Heart left ventricle (tissue), 13 donors: ENCODE results near the gene PCLO.

Source experiments
- POLR2A ChIP-seq, 2 donors: fragments of 450-650 bp; IDR thresholded peaks; one replicate each; pipeline ENCODE4 v1.6.1; 2017; ENCODE audit warnings: antibody characterized with exemption in 2 of 2, mild to moderate bottlenecking in 2 of 2, moderate library complexity in 2 of 2
- TF ChIP-seq, protein P1 (sequence below), 12 donors: fragments of 200-600 bp; sonication (generic) in 4 of 12; IDR thresholded peaks; one replicate each; pipeline versions ENCODE4 v1.5.0 to v1.8.0; 2018 to 2022; ENCODE audit warnings: antibody characterized with exemption in 12 of 12, mild to moderate bottlenecking in 5 of 12
- donor health status: ischemic (EF 13 %, LVEDD 7.1; RV severe dilation, severe dysfunction).
- donor health status: DM: no; HTN: yes; CAD: no.
- donor health status: DM: no; HTN: no; CAD: no.
- donor health status: ischemic (EF 25% LVEDD 6.9; RV normal size, moderate dysfunction).
- donor health status: ischemic (EF 25% LVEDD 5.7; RV mildly dilated, moderate dysfunction).
- donor health status: ischemic (EF 35%, LVEDD 5.7; RV mildly dilated, moderate dysfunction).
- donor health status: nonischemic (EF 11% LVEDD 7.7; RV severe dilation, severe dysfunction).
- donor health status: DM: yes; HTN: yes; CAD: no.
- donor health status: PGD.
- donor health status: ischemic (EF 29% LVEDD 5.4; RV normal size, mild dysfunction).
- donor health status: nonischemic (EF 23%, LVEDD 6.1; RV moderate dilation, normal function).

DNA sequence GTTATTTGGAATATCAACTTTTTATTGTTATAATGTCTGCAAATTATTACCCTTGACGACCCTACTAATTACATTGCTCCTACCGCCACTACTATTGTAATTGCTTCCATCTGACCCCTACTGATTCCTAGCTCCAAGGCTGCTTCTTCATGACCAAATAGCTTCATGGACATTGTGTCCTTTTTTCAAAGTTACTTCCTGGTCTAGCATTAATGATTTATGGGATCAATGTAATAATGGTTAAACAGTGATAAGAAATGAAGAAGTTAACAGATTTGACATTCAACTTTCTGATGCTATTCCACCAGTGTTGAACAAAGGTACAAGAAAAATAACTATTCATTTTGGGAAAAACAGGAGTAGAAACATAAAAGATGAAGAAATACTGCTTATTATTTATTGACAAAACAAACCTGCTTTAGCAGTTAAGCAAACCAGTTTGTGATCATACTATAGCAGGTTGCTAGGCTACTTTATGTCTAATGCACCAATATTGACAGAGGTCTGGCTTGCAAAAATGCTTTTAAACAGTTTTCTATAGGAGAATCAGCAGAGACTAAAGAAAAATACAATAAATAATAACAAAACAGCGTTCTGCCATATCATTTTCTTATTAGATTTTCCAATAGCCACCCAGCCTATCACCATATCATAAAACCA lies 125.8 kb downstream of the PCLO start:
- TF ChIP-seq, protein P1, sequence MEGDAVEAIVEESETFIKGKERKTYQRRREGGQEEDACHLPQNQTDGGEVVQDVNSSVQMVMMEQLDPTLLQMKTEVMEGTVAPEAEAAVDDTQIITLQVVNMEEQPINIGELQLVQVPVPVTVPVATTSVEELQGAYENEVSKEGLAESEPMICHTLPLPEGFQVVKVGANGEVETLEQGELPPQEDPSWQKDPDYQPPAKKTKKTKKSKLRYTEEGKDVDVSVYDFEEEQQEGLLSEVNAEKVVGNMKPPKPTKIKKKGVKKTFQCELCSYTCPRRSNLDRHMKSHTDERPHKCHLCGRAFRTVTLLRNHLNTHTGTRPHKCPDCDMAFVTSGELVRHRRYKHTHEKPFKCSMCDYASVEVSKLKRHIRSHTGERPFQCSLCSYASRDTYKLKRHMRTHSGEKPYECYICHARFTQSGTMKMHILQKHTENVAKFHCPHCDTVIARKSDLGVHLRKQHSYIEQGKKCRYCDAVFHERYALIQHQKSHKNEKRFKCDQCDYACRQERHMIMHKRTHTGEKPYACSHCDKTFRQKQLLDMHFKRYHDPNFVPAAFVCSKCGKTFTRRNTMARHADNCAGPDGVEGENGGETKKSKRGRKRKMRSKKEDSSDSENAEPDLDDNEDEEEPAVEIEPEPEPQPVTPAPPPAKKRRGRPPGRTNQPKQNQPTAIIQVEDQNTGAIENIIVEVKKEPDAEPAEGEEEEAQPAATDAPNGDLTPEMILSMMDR (IDR thresholded peaks at IDR 0.05), result no peak
- TF ChIP-seq POLR2A (IDR thresholded peaks at IDR 0.05), result no peak
